Neural progenitor cell (in vitro differentiated cells): Measurements from ENCODE around the gene TDO2. TPM values are rescaled to one million over a fixed set of nuclear protein-coding genes. Genes with fewer than 3 reads are reported as not detected.
A peak's percentile ranks its signal among the peaks of the same experiment; 100 is the strongest.

Experiments
- DNase-seq: peaks from one replicate; pipeline ENCODE4 v3.0.0-alpha.2; 2016; ENCODE audit warnings: low spot score
- H2AFZ ChIP-seq: fragments of 200-600 bp; sonication (generic); replicated peaks from 2 replicates; pipeline ENCODE4 v1.6.1; 2016; ENCODE audit warnings: antibody characterized with exemption
- H3F3A ChIP-seq: fragments of 200-600 bp; sonication (generic); 2 replicates; pipeline ENCODE4 v1.6.1; 2016; ENCODE audit warnings: antibody characterized with exemption, low read depth
- H3K27ac ChIP-seq: fragments of 200-600 bp; sonication (generic); 2 replicates; pipeline ENCODE4 v1.5.1; 2016; ENCODE audit warnings: mild to moderate bottlenecking
- H3K27me3 ChIP-seq: fragments of 200-600 bp; sonication (generic); 2 replicates; pipeline ENCODE4 v1.6.1; 2016; ENCODE audit warnings: mild to moderate bottlenecking, moderate library complexity
- H3K36me3 ChIP-seq: fragments of 200-600 bp; sonication (generic); 2 replicates; pipeline ENCODE4 v1.5.1; 2016
- H3K4me1 ChIP-seq: fragments of 200-600 bp; sonication (generic); 2 replicates; pipeline ENCODE4 v1.6.1; 2016; ENCODE audit warnings: mixed run types
- H3K4me2 ChIP-seq: fragments of 200-600 bp; sonication (generic); 2 replicates; pipeline ENCODE4 v1.6.1; 2016
- H3K4me3 ChIP-seq: fragments of 200-600 bp; sonication (generic); 2 replicates; pipeline ENCODE4 v1.5.1; 2016
- H3K79me2 ChIP-seq: fragments of 200-600 bp; sonication (generic); 2 replicates; pipeline ENCODE4 v1.6.1; 2016; ENCODE audit warnings: low read depth
- H3K9ac ChIP-seq: fragments of 200-600 bp; sonication (generic); 2 replicates; pipeline ENCODE4 v1.6.1; 2016
- H3K9me3 ChIP-seq: fragments of 200-600 bp; sonication (generic); 2 replicates; pipeline ENCODE4 v1.5.1; 2016; ENCODE audit warnings: low read depth
- H4K20me1 ChIP-seq: fragments of 200-600 bp; sonication (generic); 2 replicates; pipeline ENCODE4 v1.6.1; 2016; ENCODE audit warnings: low read depth
- H3K27ac Mint-ChIP-seq: 3 replicates; pipeline ENCODE4 v1.8.0; 2021; ENCODE audit warnings: mixed read lengths
- H3K27me3 Mint-ChIP-seq: 2 replicates; pipeline ENCODE4 v1.8.0; 2022; ENCODE audit warnings: low read depth, mild to moderate bottlenecking, inconsistent platforms, moderate library complexity, mixed read lengths; ENCODE audit not compliant: insufficient read depth
- H3K36me3 Mint-ChIP-seq: 3 replicates; pipeline ENCODE4 v1.8.0; 2021; ENCODE audit warnings: mixed read lengths
- H3K4me1 Mint-ChIP-seq: 3 replicates; pipeline ENCODE4 v1.8.0; 2021; ENCODE audit warnings: mixed read lengths
- H3K4me3 Mint-ChIP-seq: 3 replicates; pipeline ENCODE4 v1.8.0; 2021; ENCODE audit warnings: mild to moderate bottlenecking, moderate library complexity, mixed read lengths
- H3K9me3 Mint-ChIP-seq: 3 replicates; pipeline ENCODE4 v1.8.0; 2020; ENCODE audit warnings: mixed read lengths
- EZH2 ChIP-seq: fragments of 200-600 bp; sonication (generic); IDR thresholded peaks from 2 replicates; pipeline ENCODE4 v1.6.1; 2017; ENCODE audit warnings: antibody characterized with exemption, mild to moderate bottlenecking, moderate library complexity
- EZH2phosphoT487 ChIP-seq: fragments of 200-600 bp; sonication (generic); IDR thresholded peaks from 2 replicates; pipeline ENCODE4 v1.6.1; 2017; ENCODE audit warnings: antibody characterized with exemption
- total RNA-seq: library from RNA; depleted of rRNA; stranded (reverse); fragments of >200 nt; gene quantifications from 2 replicates; pipeline ENCODE4 v1.2.3, GENCODE V29; 2015; ENCODE audit warnings: low replicate concordance
- TF ChIP-seq, protein P1 (sequence below): fragments of 200-600 bp; sonication (generic); IDR thresholded peaks from 2 replicates; pipeline ENCODE4 v1.5.1; 2017; ENCODE audit warnings: antibody characterized with exemption, mild to moderate bottlenecking

Gene TDO2
- total RNA-seq, 1 donor from 2014 or later, result not detected

DNA sequence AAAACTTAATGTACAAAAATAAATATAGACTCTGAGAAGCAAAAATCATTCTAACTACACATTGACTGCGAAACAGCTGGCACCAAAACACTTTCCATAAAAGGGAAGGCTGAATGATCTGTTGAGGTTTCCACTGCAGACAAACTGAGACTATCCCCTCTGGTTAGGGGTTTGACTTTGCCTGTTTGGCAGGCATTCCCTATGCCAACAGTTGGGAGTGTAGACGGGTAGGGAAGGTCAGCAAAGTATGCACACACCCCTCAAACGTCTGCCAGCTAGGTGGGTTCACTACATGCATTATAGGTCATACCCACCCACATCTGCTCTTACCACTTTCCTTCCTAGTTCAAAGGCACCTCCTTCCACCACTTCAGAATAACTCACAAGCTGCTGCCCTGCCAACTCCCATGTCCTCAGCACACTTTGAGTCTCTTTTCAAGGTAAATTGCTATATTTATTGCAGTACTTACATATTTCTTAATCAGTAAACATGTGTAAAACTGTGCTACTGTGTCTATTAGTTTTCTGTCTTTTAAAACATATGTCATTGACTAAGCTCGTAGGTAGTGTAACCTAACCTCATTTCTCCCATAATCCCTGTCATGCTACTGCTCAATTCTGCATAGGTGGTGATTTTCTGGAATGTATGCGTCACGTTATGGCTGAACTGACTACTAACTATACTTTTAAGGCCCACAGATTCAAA lies 37.7 kb downstream of the TDO2 start:
- Histone ChIP-seq H3K4me3 (no peak overlapping the region), H3K36me3 (no peaks in the 10 kb centered on the region), H2AFZ (no peak overlapping the region), H3K9me3 (no peaks in the 10 kb centered on the region), H3K27me3 (no peaks in the 10 kb centered on the region), H3K79me2 (no peaks in the 10 kb centered on the region), H3K9ac (no peak overlapping the region), H3K27ac (no peak overlapping the region), H3K4me2 (no peak overlapping the region), H3K4me1 (no peaks in the 10 kb centered on the region), H4K20me1 (no peaks in the 10 kb centered on the region), H3F3A (no peaks in the 10 kb centered on the region)
- Mint-ChIP-seq H3K4me1 (no peaks in the 10 kb centered on the region), H3K36me3 (no peaks in the 10 kb centered on the region), H3K9me3 (no peaks in the 10 kb centered on the region), H3K27ac (no peak overlapping the region), H3K4me3 (no peak overlapping the region), H3K27me3 (no peaks in the 10 kb centered on the region)
- no peak for DNase-seq
- TF ChIP-seq, protein P1, sequence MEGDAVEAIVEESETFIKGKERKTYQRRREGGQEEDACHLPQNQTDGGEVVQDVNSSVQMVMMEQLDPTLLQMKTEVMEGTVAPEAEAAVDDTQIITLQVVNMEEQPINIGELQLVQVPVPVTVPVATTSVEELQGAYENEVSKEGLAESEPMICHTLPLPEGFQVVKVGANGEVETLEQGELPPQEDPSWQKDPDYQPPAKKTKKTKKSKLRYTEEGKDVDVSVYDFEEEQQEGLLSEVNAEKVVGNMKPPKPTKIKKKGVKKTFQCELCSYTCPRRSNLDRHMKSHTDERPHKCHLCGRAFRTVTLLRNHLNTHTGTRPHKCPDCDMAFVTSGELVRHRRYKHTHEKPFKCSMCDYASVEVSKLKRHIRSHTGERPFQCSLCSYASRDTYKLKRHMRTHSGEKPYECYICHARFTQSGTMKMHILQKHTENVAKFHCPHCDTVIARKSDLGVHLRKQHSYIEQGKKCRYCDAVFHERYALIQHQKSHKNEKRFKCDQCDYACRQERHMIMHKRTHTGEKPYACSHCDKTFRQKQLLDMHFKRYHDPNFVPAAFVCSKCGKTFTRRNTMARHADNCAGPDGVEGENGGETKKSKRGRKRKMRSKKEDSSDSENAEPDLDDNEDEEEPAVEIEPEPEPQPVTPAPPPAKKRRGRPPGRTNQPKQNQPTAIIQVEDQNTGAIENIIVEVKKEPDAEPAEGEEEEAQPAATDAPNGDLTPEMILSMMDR, result no peak
- no peak for TF ChIP-seq EZH2phosphoT487
- TF ChIP-seq EZH2, result no peak

DNA sequence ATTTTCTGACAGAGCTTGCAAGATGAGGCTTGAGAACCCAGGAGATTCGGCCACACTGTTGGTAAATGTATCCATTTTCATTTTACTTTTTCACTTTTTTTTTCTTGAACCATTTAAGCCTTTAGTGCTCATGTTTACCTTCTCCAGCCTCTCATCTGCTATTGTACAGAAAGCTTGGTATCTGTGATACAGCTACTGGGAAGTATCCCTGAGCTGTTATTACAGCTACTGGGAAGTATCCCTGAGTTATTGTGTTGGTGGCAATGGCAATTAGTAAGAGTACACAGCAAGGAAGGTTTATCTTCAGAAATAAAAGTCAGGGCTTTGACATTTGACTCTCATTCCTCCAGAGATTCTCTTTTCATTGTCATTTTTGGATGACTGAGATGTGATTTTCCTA lies 38.3 kb downstream of the TDO2 start:
- Histone ChIP-seq H3K9me3 (no peaks in the 10 kb centered on the region), H3K4me1 (no peaks in the 10 kb centered on the region), H3F3A (no peaks in the 10 kb centered on the region), H2AFZ (no peak overlapping the region), H3K36me3 (no peaks in the 10 kb centered on the region), H3K27ac (no peak overlapping the region), H3K79me2 (no peaks in the 10 kb centered on the region), H3K4me3 (no peak overlapping the region), H4K20me1 (no peaks in the 10 kb centered on the region), H3K9ac (no peak overlapping the region), H3K27me3 (no peaks in the 10 kb centered on the region), H3K4me2 (no peak overlapping the region)
- no peak overlapping the region for H3K4me3 Mint-ChIP-seq
- DNase-seq, result no peak
- TF ChIP-seq EZH2 (no peak), EZH2phosphoT487 (no peak)
- TF ChIP-seq, protein P1, result no peak
- no peaks in the 10 kb centered on the region for H3K36me3 Mint-ChIP-seq
- no peak overlapping the region for H3K27ac Mint-ChIP-seq
- H3K27me3 Mint-ChIP-seq, result no peaks in the 10 kb centered on the region
- no peaks in the 10 kb centered on the region for H3K9me3 Mint-ChIP-seq
- no peaks in the 10 kb centered on the region for H3K4me1 Mint-ChIP-seq

DNA sequence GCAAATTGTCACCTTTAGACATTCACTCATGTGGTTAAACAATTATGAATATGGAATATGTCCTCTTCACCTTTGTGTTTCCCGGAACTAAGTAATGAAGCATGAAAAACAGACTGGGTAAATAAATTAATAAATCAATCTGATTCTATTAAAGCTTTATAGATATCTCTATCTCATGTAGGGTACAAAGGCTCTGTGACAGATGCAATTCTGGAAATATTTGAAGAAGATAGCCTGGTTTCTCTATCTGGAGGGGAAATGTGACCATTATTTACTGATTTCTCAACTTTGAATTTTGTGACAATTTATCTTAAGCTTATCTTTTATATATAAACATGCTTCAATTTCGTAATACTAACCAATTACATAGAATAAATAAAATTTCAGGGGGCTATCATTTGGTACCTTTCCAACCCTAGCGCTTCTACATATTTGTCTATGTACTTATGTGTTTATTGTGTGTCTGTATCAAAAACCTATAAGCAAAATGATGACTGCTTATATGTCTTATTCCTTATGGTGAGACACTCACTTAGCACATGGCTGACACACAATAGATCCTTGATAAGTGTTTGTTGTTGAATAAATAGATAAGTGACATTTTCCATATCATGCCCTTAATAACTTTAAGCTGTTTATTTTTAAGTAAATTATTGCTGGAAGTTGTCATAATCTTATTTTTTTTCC lies 40.3 kb downstream of the TDO2 start:
- H3K27me3 ChIP-seq, result no peaks in the 10 kb centered on the region
- H3K9ac ChIP-seq, result no peak overlapping the region
- no peak overlapping the region for H3K4me3 ChIP-seq
- no peaks in the 10 kb centered on the region for H3K36me3 ChIP-seq
- no peaks in the 10 kb centered on the region for H3K9me3 ChIP-seq
- no peak for DNase-seq
- H3K9me3 Mint-ChIP-seq, result no peaks in the 10 kb centered on the region
- H3F3A ChIP-seq, result no peaks in the 10 kb centered on the region
- no peaks in the 10 kb centered on the region for H3K79me2 ChIP-seq
- no peak overlapping the region for H3K4me2 ChIP-seq
- H3K27ac ChIP-seq, result no peak overlapping the region
- no peaks in the 10 kb centered on the region for H3K4me1 ChIP-seq
- H3K27ac Mint-ChIP-seq, result no peak overlapping the region
- H2AFZ ChIP-seq, result no peak overlapping the region
- H3K27me3 Mint-ChIP-seq, result no peaks in the 10 kb centered on the region
- H3K4me1 Mint-ChIP-seq, result no peaks in the 10 kb centered on the region
- no peak overlapping the region for H3K4me3 Mint-ChIP-seq
- TF ChIP-seq EZH2phosphoT487, result no peak
- no peaks in the 10 kb centered on the region for H4K20me1 ChIP-seq
- no peaks in the 10 kb centered on the region for H3K36me3 Mint-ChIP-seq

DNA sequence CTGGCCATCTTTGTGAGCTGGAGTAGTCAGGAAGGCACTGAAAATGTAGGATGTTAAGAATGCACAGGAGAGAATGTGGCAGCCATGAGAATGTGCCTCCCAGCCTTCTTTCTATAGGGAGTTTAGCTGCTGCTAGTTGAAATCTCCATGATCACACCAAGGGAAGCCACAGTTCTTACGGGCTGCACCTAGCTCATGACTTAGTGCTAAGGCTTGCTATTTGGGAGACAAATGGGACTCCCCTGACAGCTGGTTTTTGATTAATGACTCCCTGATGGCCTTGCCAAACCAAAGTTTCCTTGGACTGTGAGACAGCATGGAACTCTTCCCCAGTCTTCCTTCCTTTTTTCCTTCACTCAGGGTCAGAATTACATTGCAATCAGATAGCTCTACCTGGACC lies 41.0 kb downstream of the TDO2 start:
- no peaks in the 10 kb centered on the region for H3K36me3 ChIP-seq
- H3K9ac ChIP-seq, result no peak overlapping the region
- H3K27ac ChIP-seq, result no peak overlapping the region
- TF ChIP-seq EZH2phosphoT487 (no peak), EZH2 (no peak)
- TF ChIP-seq, protein P1, result no peak
- Mint-ChIP-seq H3K27ac (no peak overlapping the region), H3K4me1 (no peaks in the 10 kb centered on the region), H3K9me3 (no peaks in the 10 kb centered on the region), H3K4me3 (no peak overlapping the region), H3K27me3 (no peaks in the 10 kb centered on the region), H3K36me3 (no peaks in the 10 kb centered on the region)
- H2AFZ ChIP-seq, result no peak overlapping the region
- H3K27me3 ChIP-seq, result no peaks in the 10 kb centered on the region
- H3K4me2 ChIP-seq, result no peak overlapping the region
- H3K79me2 ChIP-seq, result no peaks in the 10 kb centered on the region
- H4K20me1 ChIP-seq, result no peaks in the 10 kb centered on the region
- no peaks in the 10 kb centered on the region for H3K4me1 ChIP-seq
- no peaks in the 10 kb centered on the region for H3K9me3 ChIP-seq
- no peaks in the 10 kb centered on the region for H3F3A ChIP-seq
- DNase-seq, result peak; percentile 4
- no peak overlapping the region for H3K4me3 ChIP-seq
